HepG2 (cell line): ENCODE data around the gene NFIC. TPM values are rescaled to one million over a fixed set of nuclear protein-coding genes. Genes with fewer than 3 reads are reported as not detected.

Experiments
- HCFC1 ChIP-seq: fragments of 150-350 bp; IDR thresholded peaks from 2 replicates; pipeline ENCODE4 v1.6.1; 2014; ENCODE audit warnings: low read depth, low read length
- HMG20A ChIP-seq: IDR thresholded peaks from 2 replicates; pipeline ENCODE4 v1.6.1; 2016; ENCODE audit warnings: borderline replicate concordance
- HNF4A ChIP-seq: sonication (generic); formaldehyde crosslinking; IDR thresholded peaks from 2 replicates; pipeline ENCODE4 v1.4.0; 2020; ENCODE audit warnings: missing genetic modification reagents
- HOXD1 ChIP-seq: sonication (generic); formaldehyde crosslinking; IDR thresholded peaks from 2 replicates; pipeline ENCODE4 v1.5.0; 2020; ENCODE audit warnings: missing genetic modification reagents
- MTA1 ChIP-seq: sonication (generic); formaldehyde crosslinking; IDR thresholded peaks from 2 replicates; pipeline ENCODE4 v1.4.0; 2020; ENCODE audit warnings: missing genetic modification reagents, mild to moderate bottlenecking, borderline replicate concordance
- NFIC ChIP-seq: IDR thresholded peaks from 2 replicates; pipeline ENCODE4 v1.6.1; 2012; ENCODE audit warnings: mild to moderate bottlenecking, low read length, inconsistent platforms
- NFKBIZ ChIP-seq: IDR thresholded peaks from 2 replicates; pipeline ENCODE4 v1.6.1; 2018; ENCODE audit warnings: missing genetic modification reagents, missing compliant biosample characterization
- RFXAP ChIP-seq: sonication (generic); formaldehyde crosslinking; IDR thresholded peaks from 2 replicates; pipeline ENCODE4 v1.4.0; 2020; ENCODE audit warnings: missing genetic modification reagents, borderline replicate concordance
- SMC3 ChIP-seq: IDR thresholded peaks from 2 replicates; pipeline ENCODE4 v1.6.1; 2011; ENCODE audit warnings: low read length, improper control_type of control experiment
- ZBTB1 ChIP-seq: sonication (generic); formaldehyde crosslinking; IDR thresholded peaks from 2 replicates; pipeline ENCODE4 v1.4.0; 2020; ENCODE audit warnings: missing genetic modification reagents, borderline replicate concordance
- ZC3H4 ChIP-seq: sonication (generic); formaldehyde crosslinking; IDR thresholded peaks from 2 replicates; pipeline ENCODE4 v1.4.0; 2020; ENCODE audit warnings: missing genetic modification reagents, borderline replicate concordance
- ZMYM4 ChIP-seq: sonication (generic); formaldehyde crosslinking; IDR thresholded peaks from 2 replicates; pipeline ENCODE4 v1.8.1; 2023; ENCODE audit warnings: mild to moderate bottlenecking, missing genetic modification reagents
- ZNF160 ChIP-seq: sonication (generic); formaldehyde crosslinking; IDR thresholded peaks from 2 replicates; pipeline ENCODE4 v1.8.0; 2022; ENCODE audit warnings: mild to moderate bottlenecking, inconsistent platforms, missing genetic modification reagents
- ZNF234 ChIP-seq: sonication (generic); formaldehyde crosslinking; conservative IDR thresholded peaks from 2 replicates; pipeline ENCODE4 v1.5.1; 2020; ENCODE audit warnings: mild to moderate bottlenecking, missing genetic modification reagents
- ZNF292 ChIP-seq: sonication (generic); formaldehyde crosslinking; IDR thresholded peaks from 2 replicates; pipeline ENCODE4 v1.8.1; 2022; ENCODE audit warnings: mild to moderate bottlenecking, low read depth, missing genetic modification reagents, borderline replicate concordance
- ZNF317 ChIP-seq: sonication (generic); formaldehyde crosslinking; IDR thresholded peaks from 2 replicates; pipeline ENCODE4 v1.5.0; 2020; ENCODE audit warnings: mild to moderate bottlenecking, missing genetic modification reagents
- ZNF629 ChIP-seq: sonication (generic); formaldehyde crosslinking; conservative IDR thresholded peaks from 2 replicates; pipeline ENCODE4 v1.5.0; 2020; ENCODE audit warnings: missing genetic modification reagents
- polyA plus RNA-seq, 8 experiments: library from polyadenylated mRNA; depleted of rRNA in 3 of 8; stranded (reverse) in 7 of 8; unstranded in 1 of 8; fragments of >200 nt; fragmentation: Illumina TruSeq in 4 of 8; extraction: Trizol in 4 of 8; gene quantifications; 2 replicates each; pipeline versions ENCODE4 v1.2.1 to v1.2.3, GENCODE V29; 2011 to 2016; ENCODE audit warnings: low read depth in 4 of 8, missing spikeins in 1 of 8, mixed read lengths in 1 of 8; ENCODE audit not compliant: insufficient read depth in 1 of 8
- total RNA-seq, 5 experiments: library from RNA; depleted of rRNA; stranded (reverse); fragments of >200 nt; fragmentation: Illumina TruSeq; extraction: Trizol; gene quantifications; 2 replicates each; pipeline ENCODE4 v1.2.3, GENCODE V29; 2016; ENCODE audit warnings: low read depth in 1 of 5
- TF ChIP-seq, protein P1 (sequence below): sonication (generic); formaldehyde crosslinking; IDR thresholded peaks from 2 replicates; pipeline ENCODE4 v1.8.1; 2023; ENCODE audit warnings: missing genetic modification reagents, inconsistent platforms, borderline replicate concordance
- TF ChIP-seq, protein P2 (sequence below): sonication (generic); formaldehyde crosslinking; IDR thresholded peaks from 2 replicates; pipeline ENCODE4 v1.4.0; 2020; ENCODE audit warnings: missing genetic modification reagents
- TF ChIP-seq, protein P3 (sequence below): sonication (generic); formaldehyde crosslinking; IDR thresholded peaks from 2 replicates; pipeline ENCODE4 v1.5.0; 2020; ENCODE audit warnings: missing genetic modification reagents
- TF ChIP-seq, protein P4 (sequence below): sonication (generic); formaldehyde crosslinking; IDR thresholded peaks from 2 replicates; pipeline ENCODE4 v1.4.0; 2020; ENCODE audit warnings: missing genetic modification reagents, borderline replicate concordance

Gene NFIC
- total and polyA plus RNA-seq, 2 of the 13 experiments (the other 11 are each of a cell fraction or from before 2014, with no cell fraction given): 1.3 to 2.5 TPM

DNA sequence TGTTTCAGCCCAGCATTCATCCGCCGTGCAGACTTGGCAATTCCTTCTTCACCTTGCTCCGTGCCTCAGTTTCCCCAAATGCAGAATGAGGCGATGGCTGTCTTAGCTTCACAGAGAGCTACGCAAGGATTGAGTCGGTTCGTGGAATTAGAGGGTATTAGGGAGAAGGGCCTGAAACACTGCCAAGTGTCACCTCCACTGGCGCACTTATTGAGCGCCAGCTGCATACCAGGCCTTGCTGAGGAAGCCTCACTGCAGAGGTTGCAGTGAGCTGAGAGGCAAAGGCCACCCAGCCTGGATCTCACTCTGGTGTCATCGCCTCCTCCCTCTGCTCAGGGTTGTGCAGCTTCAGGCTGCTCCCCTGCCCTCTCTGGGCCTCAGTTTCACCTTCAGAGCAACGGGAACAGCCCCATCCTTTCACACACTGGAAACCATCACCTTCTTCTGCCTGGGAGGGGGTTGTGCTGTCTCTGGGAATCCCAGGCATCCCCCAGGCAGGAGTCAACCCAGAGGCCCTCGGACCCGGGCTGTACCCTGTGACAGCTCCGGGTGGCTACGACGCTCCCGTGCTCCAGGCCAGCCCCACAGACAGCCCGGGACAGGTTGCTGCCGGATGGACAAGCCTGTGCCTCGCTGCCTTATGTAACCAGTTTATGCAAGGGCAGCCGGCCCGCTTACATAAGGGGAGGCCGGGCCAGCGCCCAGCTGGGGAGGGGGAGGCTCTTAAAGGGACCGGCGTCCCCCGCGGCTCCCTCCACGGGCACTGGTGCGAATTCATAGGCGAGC, 31.9 kb downstream of the NFIC start (continued):
- TF ChIP-seq ZNF292 (CRISPR knock-in tag) (peak; percentile 66; the same call in 1 of the 2 replicates), MTA1 (CRISPR knock-in tag) (no peak; the same call in 1 of the 2 replicates), HOXD1 (peak; percentile 87; the same call in 1 of the 2 replicates), ZBTB1 (no peak), RFXAP (no peak), ZMYM4 (CRISPR knock-in tag) (peak; percentile 79), HMG20A (CRISPR knock-in tag) (peak; percentile 61; the same call in 1 of the 2 replicates), HCFC1 (no peak), ZC3H4 (CRISPR knock-in tag) (no peak), ZNF317 (peak; percentile 72; the same call in 1 of the 2 replicates), ZNF160 (CRISPR knock-in tag) (0 out of 2 replicates have a peak, but pooled peaks have one; percentile 21), ZNF234 (CRISPR knock-in tag) (no peak), ZNF629 (CRISPR knock-in tag) (peak; percentile 99), NFKBIZ (CRISPR knock-in tag) (peak; percentile 73; the same call in 1 of the 2 replicates), NFIC (no peak), SMC3 (no peak), HNF4A (peak; percentile 71)
- TF ChIP-seq, protein P1, sequence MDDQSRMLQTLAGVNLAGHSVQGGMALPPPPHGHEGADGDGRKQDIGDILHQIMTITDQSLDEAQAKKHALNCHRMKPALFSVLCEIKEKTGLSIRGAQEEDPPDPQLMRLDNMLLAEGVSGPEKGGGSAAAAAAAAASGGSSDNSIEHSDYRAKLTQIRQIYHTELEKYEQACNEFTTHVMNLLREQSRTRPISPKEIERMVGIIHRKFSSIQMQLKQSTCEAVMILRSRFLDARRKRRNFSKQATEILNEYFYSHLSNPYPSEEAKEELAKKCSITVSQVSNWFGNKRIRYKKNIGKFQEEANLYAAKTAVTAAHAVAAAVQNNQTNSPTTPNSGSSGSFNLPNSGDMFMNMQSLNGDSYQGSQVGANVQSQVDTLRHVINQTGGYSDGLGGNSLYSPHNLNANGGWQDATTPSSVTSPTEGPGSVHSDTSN (CRISPR knock-in tag): no peak
- TF ChIP-seq, protein P2, sequence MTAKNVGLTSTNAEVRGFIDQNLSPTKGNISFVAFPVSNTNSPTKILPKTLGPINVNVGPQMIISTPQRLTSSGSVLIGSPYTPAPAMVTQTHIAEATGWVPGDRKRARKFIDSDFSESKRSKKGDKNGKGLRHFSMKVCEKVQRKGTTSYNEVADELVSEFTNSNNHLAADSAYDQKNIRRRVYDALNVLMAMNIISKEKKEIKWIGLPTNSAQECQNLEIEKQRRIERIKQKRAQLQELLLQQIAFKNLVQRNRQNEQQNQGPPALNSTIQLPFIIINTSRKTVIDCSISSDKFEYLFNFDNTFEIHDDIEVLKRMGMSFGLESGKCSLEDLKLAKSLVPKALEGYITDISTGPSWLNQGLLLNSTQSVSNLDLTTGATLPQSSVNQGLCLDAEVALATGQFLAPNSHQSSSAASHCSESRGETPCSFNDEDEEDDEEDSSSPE (CRISPR knock-in tag): peak; percentile 48
- TF ChIP-seq, protein P3, sequence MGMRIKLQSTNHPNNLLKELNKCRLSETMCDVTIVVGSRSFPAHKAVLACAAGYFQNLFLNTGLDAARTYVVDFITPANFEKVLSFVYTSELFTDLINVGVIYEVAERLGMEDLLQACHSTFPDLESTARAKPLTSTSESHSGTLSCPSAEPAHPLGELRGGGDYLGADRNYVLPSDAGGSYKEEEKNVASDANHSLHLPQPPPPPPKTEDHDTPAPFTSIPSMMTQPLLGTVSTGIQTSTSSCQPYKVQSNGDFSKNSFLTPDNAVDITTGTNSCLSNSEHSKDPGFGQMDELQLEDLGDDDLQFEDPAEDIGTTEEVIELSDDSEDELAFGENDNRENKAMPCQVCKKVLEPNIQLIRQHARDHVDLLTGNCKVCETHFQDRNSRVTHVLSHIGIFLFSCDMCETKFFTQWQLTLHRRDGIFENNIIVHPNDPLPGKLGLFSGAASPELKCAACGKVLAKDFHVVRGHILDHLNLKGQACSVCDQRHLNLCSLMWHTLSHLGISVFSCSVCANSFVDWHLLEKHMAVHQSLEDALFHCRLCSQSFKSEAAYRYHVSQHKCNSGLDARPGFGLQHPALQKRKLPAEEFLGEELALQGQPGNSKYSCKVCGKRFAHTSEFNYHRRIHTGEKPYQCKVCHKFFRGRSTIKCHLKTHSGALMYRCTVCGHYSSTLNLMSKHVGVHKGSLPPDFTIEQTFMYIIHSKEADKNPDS (CRISPR knock-in tag): peak; percentile 84; the same call in 1 of the 2 replicates
- TF ChIP-seq, protein P4, sequence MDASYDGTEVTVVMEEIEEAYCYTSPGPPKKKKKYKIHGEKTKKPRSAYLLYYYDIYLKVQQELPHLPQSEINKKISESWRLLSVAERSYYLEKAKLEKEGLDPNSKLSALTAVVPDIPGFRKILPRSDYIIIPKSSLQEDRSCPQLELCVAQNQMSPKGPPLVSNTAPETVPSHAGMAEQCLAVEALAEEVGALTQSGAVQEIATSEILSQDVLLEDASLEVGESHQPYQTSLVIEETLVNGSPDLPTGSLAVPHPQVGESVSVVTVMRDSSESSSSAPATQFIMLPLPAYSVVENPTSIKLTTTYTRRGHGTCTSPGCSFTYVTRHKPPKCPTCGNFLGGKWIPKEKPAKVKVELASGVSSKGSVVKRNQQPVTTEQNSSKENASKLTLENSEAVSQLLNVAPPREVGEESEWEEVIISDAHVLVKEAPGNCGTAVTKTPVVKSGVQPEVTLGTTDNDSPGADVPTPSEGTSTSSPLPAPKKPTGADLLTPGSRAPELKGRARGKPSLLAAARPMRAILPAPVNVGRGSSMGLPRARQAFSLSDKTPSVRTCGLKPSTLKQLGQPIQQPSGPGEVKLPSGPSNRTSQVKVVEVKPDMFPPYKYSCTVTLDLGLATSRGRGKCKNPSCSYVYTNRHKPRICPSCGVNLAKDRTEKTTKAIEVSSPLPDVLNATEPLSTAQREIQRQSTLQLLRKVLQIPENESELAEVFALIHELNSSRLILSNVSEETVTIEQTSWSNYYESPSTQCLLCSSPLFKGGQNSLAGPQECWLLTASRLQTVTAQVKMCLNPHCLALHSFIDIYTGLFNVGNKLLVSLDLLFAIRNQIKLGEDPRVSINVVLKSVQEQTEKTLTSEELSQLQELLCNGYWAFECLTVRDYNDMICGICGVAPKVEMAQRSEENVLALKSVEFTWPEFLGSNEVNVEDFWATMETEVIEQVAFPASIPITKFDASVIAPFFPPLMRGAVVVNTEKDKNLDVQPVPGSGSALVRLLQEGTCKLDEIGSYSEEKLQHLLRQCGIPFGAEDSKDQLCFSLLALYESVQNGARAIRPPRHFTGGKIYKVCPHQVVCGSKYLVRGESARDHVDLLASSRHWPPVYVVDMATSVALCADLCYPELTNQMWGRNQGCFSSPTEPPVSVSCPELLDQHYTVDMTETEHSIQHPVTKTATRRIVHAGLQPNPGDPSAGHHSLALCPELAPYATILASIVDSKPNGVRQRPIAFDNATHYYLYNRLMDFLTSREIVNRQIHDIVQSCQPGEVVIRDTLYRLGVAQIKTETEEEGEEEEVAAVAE (CRISPR knock-in tag): peak; percentile 60; the same call in 1 of the 2 replicates
